GM21619 (cell line): ENCODE measurements around the gene SLC15A3.
"Not testable (repeated sequence)": the region's sequence is repeated elsewhere in the genome, so short reads cannot be mapped to it uniquely, and the experiment has no call there.

Experiments
- ATAC-seq: cut with Tn5 transposase; IDR thresholded peaks from one replicate; pipeline ENCODE4 v1.9.1; 2021; ENCODE audit not compliant: unreplicated experiment

SLC15A3 gene

GRCh38 chr11:60977224-60977623 is 25.2 kb upstream of the SLC15A3 start:
- ATAC-seq: no peak

- no peak for ATAC-seq
These were observed 22.8 kb upstream of the SLC15A3 start for GRCh38 chr11:60974726-60975125.

GRCh38 chr11:60974316-60974715 is 22.3 kb upstream of the SLC15A3 start:
- ATAC-seq: not testable (repeated sequence)

- ATAC-seq: no peak
These were observed 21.7 kb upstream of the SLC15A3 start for GRCh38 chr11:60973699-60974098.

- no peak for ATAC-seq
These were observed 20.4 kb upstream of the SLC15A3 start for GRCh38 chr11:60972182-60973030.

- no peak for ATAC-seq
These were observed 19.5 kb upstream of the SLC15A3 start, which contains the start of gene CD6 for GRCh38 chr11:60971520-60971919. TSS of gene CD6 (plus strand) at chr11:60971680. CDS start at chr11:60971866, 186 bp downstream.

GRCh38 chr11:60970890-60971289 is 18.9 kb upstream of the SLC15A3 start:
- no peak for ATAC-seq

- ATAC-seq: no peak
These were observed 18.4 kb upstream of the SLC15A3 start for GRCh38 chr11:60970369-60970774.

- no peak for ATAC-seq
These were observed 16.2 kb upstream of the SLC15A3 start for GRCh38 chr11:60968223-60968622.

GRCh38 chr11:60966890-60967289 is 14.9 kb upstream of the SLC15A3 start:
- ATAC-seq: no peak

GRCh38 chr11:60964801-60965200 is 12.8 kb upstream of the SLC15A3 start:
- no peak for ATAC-seq

GRCh38 chr11:60960405-60960804 is 8.4 kb upstream of the SLC15A3 start:
- no peak for ATAC-seq

GRCh38 chr11:60959431-60959830 is 7.5 kb upstream of the SLC15A3 start:
- no peak for ATAC-seq

GRCh38 chr11:60957188-60957587 is 5.2 kb upstream of the SLC15A3 start:
- no peak for ATAC-seq

GRCh38 chr11:60955571-60955970 is 3.6 kb upstream of the SLC15A3 start:
- ATAC-seq: no peak

- ATAC-seq: no peak
These were observed 2.4 kb upstream of the SLC15A3 start for GRCh38 chr11:60954421-60954820.

- ATAC-seq: no peak
These were observed 1.8 kb upstream of the SLC15A3 start for GRCh38 chr11:60953781-60954180.

GRCh38 chr11:60952742-60953170 is 780 bp upstream of the SLC15A3 start:
- ATAC-seq: no peak

- no peak for ATAC-seq
These were observed 421 bp downstream of the SLC15A3 start for GRCh38 chr11:60951606-60951903.

- no peak for ATAC-seq
These were observed 907 bp downstream of the SLC15A3 start for GRCh38 chr11:60950933-60951605.

GRCh38 chr11:60950024-60950423 is 2.0 kb downstream of the SLC15A3 start:
- ATAC-seq: no peak

GRCh38 chr11:60948250-60948649 is 3.7 kb downstream of the SLC15A3 start:
- no peak for ATAC-seq
